ENCODE results near the gene AFDN.

DNA sequence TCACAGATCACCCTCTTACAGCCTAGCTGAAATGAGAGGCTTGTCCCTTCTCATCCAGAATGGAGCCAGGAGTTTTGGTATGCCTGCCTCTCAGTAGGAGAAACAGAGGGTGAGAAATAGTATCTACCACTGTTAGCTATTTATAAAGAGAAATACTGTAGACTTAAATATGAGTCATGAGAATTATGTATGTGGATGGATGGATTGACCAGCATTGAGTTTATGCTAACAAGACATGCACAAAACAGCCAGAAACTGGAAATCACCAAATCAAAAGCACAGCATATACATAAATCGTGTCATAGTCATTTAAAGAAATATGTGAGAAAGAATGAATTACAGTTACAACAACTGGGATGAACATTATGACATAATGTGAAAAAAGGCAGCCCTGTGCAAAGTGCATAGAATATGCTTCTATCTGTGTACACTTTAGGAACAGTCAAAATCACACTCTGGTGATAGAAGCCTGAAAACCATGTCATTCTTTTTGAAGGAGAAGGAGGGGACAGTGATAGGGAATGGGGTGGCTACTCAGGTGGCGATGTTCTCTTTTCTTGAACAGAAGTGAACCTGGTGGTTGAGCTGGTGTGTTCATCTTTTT, 90.9 kb downstream of the AFDN start:
- TF ChIP-seq, protein P1, sequence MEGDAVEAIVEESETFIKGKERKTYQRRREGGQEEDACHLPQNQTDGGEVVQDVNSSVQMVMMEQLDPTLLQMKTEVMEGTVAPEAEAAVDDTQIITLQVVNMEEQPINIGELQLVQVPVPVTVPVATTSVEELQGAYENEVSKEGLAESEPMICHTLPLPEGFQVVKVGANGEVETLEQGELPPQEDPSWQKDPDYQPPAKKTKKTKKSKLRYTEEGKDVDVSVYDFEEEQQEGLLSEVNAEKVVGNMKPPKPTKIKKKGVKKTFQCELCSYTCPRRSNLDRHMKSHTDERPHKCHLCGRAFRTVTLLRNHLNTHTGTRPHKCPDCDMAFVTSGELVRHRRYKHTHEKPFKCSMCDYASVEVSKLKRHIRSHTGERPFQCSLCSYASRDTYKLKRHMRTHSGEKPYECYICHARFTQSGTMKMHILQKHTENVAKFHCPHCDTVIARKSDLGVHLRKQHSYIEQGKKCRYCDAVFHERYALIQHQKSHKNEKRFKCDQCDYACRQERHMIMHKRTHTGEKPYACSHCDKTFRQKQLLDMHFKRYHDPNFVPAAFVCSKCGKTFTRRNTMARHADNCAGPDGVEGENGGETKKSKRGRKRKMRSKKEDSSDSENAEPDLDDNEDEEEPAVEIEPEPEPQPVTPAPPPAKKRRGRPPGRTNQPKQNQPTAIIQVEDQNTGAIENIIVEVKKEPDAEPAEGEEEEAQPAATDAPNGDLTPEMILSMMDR (IDR thresholded peaks at IDR 0.05), result no peak
- TF ChIP-seq POLR2A (IDR thresholded peaks at IDR 0.05), result no peak
- TF ChIP-seq EP300 (IDR thresholded peaks at IDR 0.05), result no peak
